SK-N-SH (cell line): ENCODE data around the gene TEAD1. TPM values are rescaled to one million over a fixed set of nuclear protein-coding genes. Genes with fewer than 3 reads are reported as not detected.

ENCODE experiments used
- CTCF ChIA-PET: fragments of 300-600, 350-600 bp; formaldehyde crosslinking; extraction: SDS; loops from one replicate; lab custom pipeline; 2021; lab: Yijun Ruan, JAX
- POLR2A ChIA-PET: fragments of 350-600 bp; sonication (Branson Sonifier 250); formaldehyde crosslinking; extraction: SDS; loops from one replicate; lab custom pipeline; 2020; ENCODE audit warnings: antibody characterized with exemption, inconsistent platforms; lab: Yijun Ruan, JAX
- DNase-seq: peaks from one replicate; pipeline ENCODE4 v3.0.0; 2012
- H2AFZ ChIP-seq: fragments of 200-600 bp; sonication (generic); 2 replicates; pipeline ENCODE4 v1.8.1; 2016; ENCODE audit warnings: antibody characterized with exemption, mild to moderate bottlenecking, low read depth
- H3F3A ChIP-seq: fragments of 200-600 bp; sonication (generic); replicated peaks from 2 replicates; pipeline ENCODE3; 2016; ENCODE audit warnings: antibody characterized with exemption, mild to moderate bottlenecking; ENCODE audit not compliant: insufficient read depth
- H3K27ac ChIP-seq, 2 experiments: fragments of 200-500 bp in 1 of 2; fragments of 200-600 bp in 1 of 2; sonication (Bioruptor generic) in 1 of 2; sonication (generic), shearing (Covaris generic) in 1 of 2; 2 replicates each; pipeline versions ENCODE4 v1.5.1 to v1.6.1; 2014 to 2016; ENCODE audit warnings: low read depth in 2 of 2, inconsistent platforms in 1 of 2, low read length in 1 of 2, mild to moderate bottlenecking in 1 of 2, mixed read lengths in 1 of 2
- H3K27me3 ChIP-seq: fragments of 200-600 bp; sonication (generic), shearing (Covaris generic); 2 replicates; pipeline ENCODE4 v1.6.1; 2016; ENCODE audit warnings: mixed run types; ENCODE audit not compliant: insufficient read depth
- H3K36me3 ChIP-seq, 2 experiments: fragments of 200-500 bp in 1 of 2; fragments of 200-600 bp in 1 of 2; sonication (Bioruptor generic) in 1 of 2; sonication (generic) in 1 of 2; replicated peaks in 1 of 2; 2 replicates each; pipeline versions ENCODE3 to v1.5.1; 2014 to 2016; ENCODE audit warnings: low read length in 1 of 2, mild to moderate bottlenecking in 1 of 2; ENCODE audit not compliant: insufficient read depth in 2 of 2, control insufficient read depth in 1 of 2
- H3K4me1 ChIP-seq, 2 experiments: fragments of 200-500 bp in 1 of 2; fragments of 200-600 bp in 1 of 2; sonication (Bioruptor generic) in 1 of 2; sonication (generic), shearing (Covaris generic) in 1 of 2; 2 replicates each; pipeline versions ENCODE4 v1.5.1 to v1.6.1; 2014 to 2016; ENCODE audit warnings: low read depth in 1 of 2, low read length in 1 of 2, mixed run types in 1 of 2; ENCODE audit not compliant: insufficient read depth in 2 of 2, control insufficient read depth in 1 of 2
- H3K4me2 ChIP-seq: fragments of 200-600 bp; sonication (generic), shearing (Covaris generic); 2 replicates; pipeline ENCODE4 v1.6.1; 2017; ENCODE audit warnings: mixed run types
- H3K4me3 ChIP-seq, 2 experiments: fragments of 200-500 bp in 1 of 2; fragments of 200-600 bp in 1 of 2; sonication (Bioruptor generic) in 1 of 2; sonication (generic), shearing (Covaris generic) in 1 of 2; 2 replicates each; pipeline versions ENCODE4 v1.5.1 to v1.8.1; 2014 to 2016; ENCODE audit warnings: low read depth in 2 of 2, inconsistent platforms in 1 of 2, low read length in 1 of 2, mild to moderate bottlenecking in 1 of 2, mixed read lengths in 1 of 2, moderate library complexity in 1 of 2
- H3K79me2 ChIP-seq: fragments of 200-600 bp; sonication (generic); 2 replicates; pipeline ENCODE4 v1.8.1; 2017; ENCODE audit warnings: mild to moderate bottlenecking; ENCODE audit not compliant: insufficient read depth
- H3K9ac ChIP-seq: fragments of 200-600 bp; sonication (generic); 2 replicates; pipeline ENCODE4 v1.6.1; 2017; ENCODE audit warnings: mixed run types
- H3K9me2 ChIP-seq: fragments of 200-600 bp; sonication (generic); 2 replicates; pipeline ENCODE4 v1.6.1; 2017; ENCODE audit warnings: mixed run types
- H3K9me3 ChIP-seq: fragments of 200-600 bp; sonication (generic); 2 replicates; pipeline ENCODE4 v1.6.1; 2017; ENCODE audit warnings: mixed run types, mild to moderate bottlenecking, moderate library complexity
- H4K20me1 ChIP-seq: fragments of 200-600 bp; sonication (generic); 2 replicates; pipeline ENCODE4 v1.6.1; 2017; ENCODE audit warnings: mild to moderate bottlenecking, mixed run types; ENCODE audit not compliant: insufficient read depth
- FOSL2 ChIP-seq: IDR thresholded peaks from 2 replicates; pipeline ENCODE4 v1.4.0; 2012; ENCODE audit warnings: low read depth, mild to moderate bottlenecking, moderate library complexity, borderline replicate concordance
- FOXJ3 ChIP-seq: sonication (generic); formaldehyde crosslinking; IDR thresholded peaks from 2 replicates; pipeline ENCODE4 v1.5.1; 2020; ENCODE audit warnings: mild to moderate bottlenecking, missing genetic modification reagents
- RAD21 ChIP-seq: IDR thresholded peaks from 2 replicates; pipeline ENCODE4 v1.6.1; 2012; ENCODE audit warnings: mild to moderate bottlenecking, low read length
- REST ChIP-seq: IDR thresholded peaks from 2 replicates; pipeline ENCODE4 v1.6.1; 2012; ENCODE audit warnings: mild to moderate bottlenecking, low read depth, low read length, moderate library complexity
- ZBTB33 ChIP-seq: IDR thresholded peaks from 2 replicates; pipeline ENCODE4 v1.4.0; 2012; ENCODE audit warnings: low read depth, borderline replicate concordance
- WGBS: methylation state at CpG from one replicate; pipeline ENCODE4 v1.1.6; 2017; ENCODE audit warnings: low lambda C conversion rate; 5-methylcytosine and 5-hydroxymethylcytosine counted together
- polyA plus RNA-seq, 3 experiments: library from polyadenylated mRNA; depleted of rRNA; stranded (reverse); fragments of >200 nt; gene quantifications; 2 replicates each; pipeline ENCODE4 v1.2.3, GENCODE V29; 2012

The TEAD1 gene
- polyA plus RNA-seq, 1 of the 3 experiments (the other 2 are of a cell fraction), result 31.2 TPM

GRCh38 chr11:12693479-12694182 is 19.4 kb downstream of the TEAD1 start (continued):
- TF ChIP-seq ZBTB33 (peak; percentile 76; the same call in 1 of the 2 replicates), FOXJ3 (CRISPR knock-in tag) (no peak), REST (peak; percentile 55; the same call in 1 of the 2 replicates), FOSL2 (peak; percentile 98), RAD21 (no peak)
- TF ChIP-seq, all 33 proteins: peak for 21

- H3K27me3 ChIP-seq, result no peaks in the 10 kb centered on the region
- ChIA-PET CTCF (interaction anchor here (0.8 to 1.0 kb wide), 4 partner anchors 141 to 285 kb away, joined by 3 to 4 read pairs (median 4); no protein-coding TSS in a partner anchor), POLR2A (no interaction called here)
- H2AFZ ChIP-seq, result no peak overlapping the region
- H3K4me2 ChIP-seq, result peak overlapping the region; percentile 69
- H3K36me3 ChIP-seq, result no peaks in the 10 kb centered on the region
- TF ChIP-seq ZBTB33, result no peak
- TF ChIP-seq, all 33 proteins: peak for 0
- Histone ChIP-seq H3K9ac (peak overlapping the region; percentile 87), H3K27ac (peak overlapping the region; percentile 96 to 100), H3K9me3 (no peaks in the 10 kb centered on the region), H3K9me2 (no peaks in the 10 kb centered on the region), H3K4me1 (peaks cover 74% of the 10 kb centered on the region in 2 experiments), H4K20me1 (0 out of 2 replicates have a peak, but pooled peaks cover under 1% of the 10 kb centered on the region), H3K79me2 (peaks cover 89% of the 10 kb centered on the region), H3F3A (peaks cover 57% of the 10 kb centered on the region), H3K4me3 (peak overlapping the region; percentile 25 to 50; a peak in 3 of 4 replicates)
- DNase-seq, result no peak
- 13% methylated on average over 6 of the region's 6 CpGs for WGBS
Measured at GRCh38 chr11:12694183-12694531, 19.9 kb downstream of the TEAD1 start.
